ENCODE measurements around the gene CD58. TPM values are rescaled to one million over a fixed set of nuclear protein-coding genes. Genes with fewer than 3 reads are reported as not detected.

The CD58 gene
- total and polyA plus RNA-seq, 12 donors, result 6.3 to 43.6 (median 12.5) TPM

DNA sequence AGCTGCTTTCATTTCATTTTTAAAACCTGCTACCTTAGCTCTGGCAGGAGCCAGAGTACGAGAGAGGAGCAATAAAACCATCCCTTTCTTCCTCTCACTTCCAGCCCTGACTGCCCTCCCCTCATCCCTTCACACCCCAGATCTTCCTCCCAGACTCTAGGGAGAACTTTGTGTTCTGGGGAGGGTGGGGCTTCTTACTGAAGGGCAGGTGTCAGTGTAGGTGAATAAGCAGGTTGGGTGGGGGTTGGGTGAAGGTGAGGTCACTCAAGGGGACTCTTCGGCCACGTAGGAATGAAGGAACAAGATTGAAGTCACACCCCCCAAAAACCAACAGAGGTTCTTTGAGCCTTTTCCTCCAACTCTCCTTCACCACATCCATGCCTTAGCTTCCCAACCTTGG, 88.9 kb downstream of the CD58 start:
- H3K4me1 ChIP-seq (replicated peaks in 1 of 2), result no peaks in the 10 kb centered on the region
- H3K9me3 ChIP-seq (replicated peaks in 1 of 3), result no peaks in the 10 kb centered on the region
- intact Hi-C loops (cut with DNase I), result loop anchor here in 1 of 2 donors (5.0 kb wide), 1 partner anchor 120 kb away; no protein-coding TSS in a partner anchor
- TF ChIP-seq POLR2A (IDR thresholded peaks at IDR 0.05), result no peak
- TF ChIP-seq, protein P1, sequence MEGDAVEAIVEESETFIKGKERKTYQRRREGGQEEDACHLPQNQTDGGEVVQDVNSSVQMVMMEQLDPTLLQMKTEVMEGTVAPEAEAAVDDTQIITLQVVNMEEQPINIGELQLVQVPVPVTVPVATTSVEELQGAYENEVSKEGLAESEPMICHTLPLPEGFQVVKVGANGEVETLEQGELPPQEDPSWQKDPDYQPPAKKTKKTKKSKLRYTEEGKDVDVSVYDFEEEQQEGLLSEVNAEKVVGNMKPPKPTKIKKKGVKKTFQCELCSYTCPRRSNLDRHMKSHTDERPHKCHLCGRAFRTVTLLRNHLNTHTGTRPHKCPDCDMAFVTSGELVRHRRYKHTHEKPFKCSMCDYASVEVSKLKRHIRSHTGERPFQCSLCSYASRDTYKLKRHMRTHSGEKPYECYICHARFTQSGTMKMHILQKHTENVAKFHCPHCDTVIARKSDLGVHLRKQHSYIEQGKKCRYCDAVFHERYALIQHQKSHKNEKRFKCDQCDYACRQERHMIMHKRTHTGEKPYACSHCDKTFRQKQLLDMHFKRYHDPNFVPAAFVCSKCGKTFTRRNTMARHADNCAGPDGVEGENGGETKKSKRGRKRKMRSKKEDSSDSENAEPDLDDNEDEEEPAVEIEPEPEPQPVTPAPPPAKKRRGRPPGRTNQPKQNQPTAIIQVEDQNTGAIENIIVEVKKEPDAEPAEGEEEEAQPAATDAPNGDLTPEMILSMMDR (IDR thresholded peaks at IDR 0.05), result no peak
- no peaks in the 10 kb centered on the region for H3K36me3 ChIP-seq (replicated peaks in 1 of 2)
- H3K27me3 ChIP-seq, result no peaks in the 10 kb centered on the region
- WGBS, 4 donors, result 85 to 93% (median 90%) methylated on average over 3 of the region's 3 CpGs
- no peak overlapping the region for H3K4me3 ChIP-seq
- DNase-seq, result no peak
- H3K27ac ChIP-seq, result no peak overlapping the region

DNA sequence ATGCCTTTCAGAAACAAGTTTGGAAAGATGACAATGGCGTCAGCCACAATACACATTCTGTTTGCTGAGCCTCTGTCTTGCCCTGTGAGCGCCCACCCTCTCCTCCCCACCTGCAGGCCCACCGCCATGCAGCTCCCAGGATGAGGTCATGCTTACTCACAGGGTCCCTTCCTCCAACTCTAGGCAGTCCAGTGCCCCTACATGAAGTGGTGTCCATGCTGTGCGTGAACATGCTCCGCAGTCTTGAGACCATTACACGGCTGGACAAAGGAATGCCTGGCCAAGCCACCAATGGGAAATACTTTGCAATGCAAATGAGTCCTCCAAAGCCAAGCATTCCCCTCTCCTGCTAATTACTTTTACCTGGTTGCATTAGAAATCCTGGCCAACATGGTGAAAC, 92.2 kb downstream of the CD58 start:
- H3K36me3 ChIP-seq (replicated peaks in 1 of 2), result no peaks in the 10 kb centered on the region
- no peak for DNase-seq
- no peaks in the 10 kb centered on the region for H3K9me3 ChIP-seq (replicated peaks in 1 of 3)
- H3K4me3 ChIP-seq, result no peak overlapping the region
- TF ChIP-seq, protein P1 (IDR thresholded peaks at IDR 0.05), result no peak
- no peak for TF ChIP-seq POLR2A (IDR thresholded peaks at IDR 0.05)
- intact Hi-C loops (cut with DNase I), result no loop called here
- H3K4me1 ChIP-seq (replicated peaks in 1 of 2), result no peaks in the 10 kb centered on the region
- no peaks in the 10 kb centered on the region for H3K27me3 ChIP-seq
- H3K27ac ChIP-seq, result no peak overlapping the region
- WGBS, 4 donors, result 90 to 97% (median 93%) methylated on average over 6 of the region's 6 CpGs

DNA sequence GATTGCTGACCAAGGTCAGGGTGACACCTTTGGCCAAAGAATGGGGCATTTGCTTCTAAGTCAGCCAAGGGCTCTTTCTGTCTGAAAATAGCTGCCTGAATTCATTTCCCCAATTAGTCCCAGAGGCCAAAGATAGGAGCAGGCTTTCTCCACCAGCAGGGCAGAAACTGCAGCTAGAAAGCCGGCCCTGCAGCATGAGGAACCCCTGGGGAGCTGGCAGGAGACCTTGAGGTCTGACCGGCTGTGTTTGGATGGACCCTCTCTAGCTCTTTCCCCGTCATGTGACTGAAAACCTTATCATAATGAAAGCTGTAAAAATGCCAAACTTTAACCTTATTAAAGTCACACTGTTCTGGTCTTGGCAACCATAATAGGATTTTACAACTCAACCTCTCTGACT, 93.4 kb downstream of the CD58 start:
- Histone ChIP-seq H3K27me3 (no peaks in the 10 kb centered on the region), H3K4me3 (no peak overlapping the region), H3K36me3 (replicated peaks in 1 of 2) (no peaks in the 10 kb centered on the region), H3K4me1 (replicated peaks in 1 of 2) (no peaks in the 10 kb centered on the region), H3K27ac (no peak overlapping the region), H3K9me3 (replicated peaks in 1 of 3) (no peaks in the 10 kb centered on the region)
- intact Hi-C loops (cut with DNase I), result loop anchor here in 1 of 2 donors (2.0 kb wide), 1 partner anchor 325 kb away; no protein-coding TSS in a partner anchor
- DNase-seq, result no peak
- TF ChIP-seq, protein P1 (IDR thresholded peaks at IDR 0.05), result no peak
- TF ChIP-seq POLR2A (IDR thresholded peaks at IDR 0.05), result no peak
- WGBS, 4 donors, result 40 to 59% (median 49%) methylated on average over 3 of the region's 3 CpGs

DNA sequence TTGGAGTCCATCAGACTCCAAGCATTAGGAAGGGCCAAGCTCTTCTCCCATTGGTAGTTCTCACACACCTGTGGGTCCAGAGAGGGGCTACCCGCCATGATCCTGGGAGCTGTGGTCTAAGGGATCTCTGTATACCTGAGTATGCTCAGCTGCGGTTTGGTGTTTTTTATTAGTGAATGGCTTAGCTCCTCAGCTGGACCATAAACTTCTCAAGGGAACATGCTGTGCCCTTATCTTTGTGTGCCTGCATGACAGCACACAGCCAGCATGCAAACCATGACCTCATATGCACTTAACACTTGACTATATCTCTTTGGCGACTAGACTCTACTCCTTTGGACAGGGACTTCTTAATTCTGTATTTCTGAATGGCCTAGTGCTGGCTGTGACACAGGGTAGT, 94.5 kb downstream of the CD58 start:
- Histone ChIP-seq H3K27ac (no peak overlapping the region), H3K27me3 (no peaks in the 10 kb centered on the region), H3K9me3 (replicated peaks in 1 of 3) (no peaks in the 10 kb centered on the region), H3K4me3 (no peak overlapping the region), H3K4me1 (replicated peaks in 1 of 2) (no peaks in the 10 kb centered on the region), H3K36me3 (replicated peaks in 1 of 2) (no peaks in the 10 kb centered on the region)
- TF ChIP-seq POLR2A (IDR thresholded peaks at IDR 0.05), result no peak
- TF ChIP-seq, protein P1 (IDR thresholded peaks at IDR 0.05), result no peak
- WGBS, 4 donors, result 76 to 90% (median 86%) methylated on average over 3 of the region's 3 CpGs
- DNase-seq, result no peak
- intact Hi-C loops (cut with DNase I), result loop anchor here in 1 of 2 donors (2.0 kb wide), 1 partner anchor 324 kb away; no protein-coding TSS in a partner anchor

Measured in adrenal gland (tissue), 12 donors.